ENCODE results near the gene C16orf96. TPM values are rescaled to one million over a fixed set of nuclear protein-coding genes. Genes with fewer than 3 reads are reported as not detected.

Gene C16orf96
- total RNA-seq: 1 to 10 TPM in 1 of 6 donors, under 1 TPM in 4, not detected in 1; 0.24 to 1.0 (median 0.46) TPM

DNA sequence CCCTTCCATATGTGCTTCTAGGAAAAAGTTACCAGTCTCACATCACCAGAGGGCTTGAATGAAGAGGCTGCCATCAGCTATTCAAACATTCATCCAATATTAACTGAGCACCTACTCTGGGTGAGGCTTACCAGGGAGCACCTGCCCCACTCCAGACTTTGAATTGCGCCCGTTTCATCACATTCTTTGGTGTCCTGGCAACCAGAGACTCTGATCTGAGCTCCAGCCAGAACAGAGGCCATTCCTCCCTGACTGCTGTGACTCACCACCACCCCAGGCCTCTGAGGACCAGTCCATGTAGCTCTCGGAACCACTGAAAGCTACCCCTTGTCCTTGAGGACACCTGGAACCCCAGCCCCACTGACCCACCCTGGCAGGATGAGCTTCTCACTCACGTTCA is at the start of gene C16orf96:
C16orf96 (plus strand) TSS at position 229 of the 400 bp plus-strand sequence; CDS start at position 379, 150 bp downstream.
- H3K36me3 ChIP-seq: no peaks in the 10 kb centered on the region

DNA sequence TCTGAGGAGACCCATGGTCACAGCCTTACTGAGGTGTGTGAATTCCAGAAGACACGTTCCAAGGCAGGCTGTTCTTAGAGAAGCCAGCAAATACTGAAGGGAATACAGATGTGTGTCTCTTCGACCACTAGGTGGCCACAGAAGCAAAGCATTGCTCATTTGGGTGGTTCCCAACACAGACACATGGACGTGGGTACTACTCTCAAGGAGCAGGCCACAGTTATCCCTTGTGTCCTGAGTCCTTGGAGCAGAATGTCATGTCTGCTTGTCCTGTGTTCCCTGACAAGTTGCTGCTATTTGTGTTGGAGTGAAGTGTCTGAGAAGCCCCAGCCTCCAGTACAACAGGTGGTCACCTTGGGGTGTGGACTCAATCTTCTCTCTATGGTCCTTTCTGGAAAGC is 49.7 kb upstream of the C16orf96 start:
- ATAC-seq (ENCODE audit: low FRiP score in 2 of 2): peak; percentile 81 to 88
- Histone ChIP-seq H3K36me3 (peaks cover 15 to 59% (median 47%) of the 10 kb centered on the region in 4 donors), H3K27ac (peak overlapping the region in 2 of 4 donors; percentile 54 to 79), H3K4me3 (no peak overlapping the region), H3K27me3 (no peaks in the 10 kb centered on the region), H3K9me3 (no peaks in the 10 kb centered on the region), H3K4me1 (peaks cover 13 to 31% (median 21%) of the 10 kb centered on the region in 4 donors)
- DNase-seq: peak in 1 of 2 donors; percentile 65
- TF ChIP-seq POLR2AphosphoS5 (IDR thresholded peaks at IDR 0.05) (no peak), EP300 (IDR thresholded peaks at IDR 0.05) (no peak), POLR2A (IDR thresholded peaks at IDR 0.05) (no peak)
- TF ChIP-seq, protein P1, sequence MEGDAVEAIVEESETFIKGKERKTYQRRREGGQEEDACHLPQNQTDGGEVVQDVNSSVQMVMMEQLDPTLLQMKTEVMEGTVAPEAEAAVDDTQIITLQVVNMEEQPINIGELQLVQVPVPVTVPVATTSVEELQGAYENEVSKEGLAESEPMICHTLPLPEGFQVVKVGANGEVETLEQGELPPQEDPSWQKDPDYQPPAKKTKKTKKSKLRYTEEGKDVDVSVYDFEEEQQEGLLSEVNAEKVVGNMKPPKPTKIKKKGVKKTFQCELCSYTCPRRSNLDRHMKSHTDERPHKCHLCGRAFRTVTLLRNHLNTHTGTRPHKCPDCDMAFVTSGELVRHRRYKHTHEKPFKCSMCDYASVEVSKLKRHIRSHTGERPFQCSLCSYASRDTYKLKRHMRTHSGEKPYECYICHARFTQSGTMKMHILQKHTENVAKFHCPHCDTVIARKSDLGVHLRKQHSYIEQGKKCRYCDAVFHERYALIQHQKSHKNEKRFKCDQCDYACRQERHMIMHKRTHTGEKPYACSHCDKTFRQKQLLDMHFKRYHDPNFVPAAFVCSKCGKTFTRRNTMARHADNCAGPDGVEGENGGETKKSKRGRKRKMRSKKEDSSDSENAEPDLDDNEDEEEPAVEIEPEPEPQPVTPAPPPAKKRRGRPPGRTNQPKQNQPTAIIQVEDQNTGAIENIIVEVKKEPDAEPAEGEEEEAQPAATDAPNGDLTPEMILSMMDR (IDR thresholded peaks at IDR 0.05): peak; percentile 56 to 87 (median 79)
- 0% methylated on average over 1 to 3 of the region's 3 CpGs for WGBS, 2 donors

More for the DNA sequence above, at the start of gene C16orf96:
- 73 to 93% methylated on average over 3 to 4 of the region's 4 CpGs for WGBS, 2 donors
- no peak for TF ChIP-seq EP300 (IDR thresholded peaks at IDR 0.05)
- TF ChIP-seq, protein P1 (IDR thresholded peaks at IDR 0.05): no peak
- H3K4me3 ChIP-seq: no peak within 1 kb of the TSS
- H3K4me1 ChIP-seq: no peaks in the 10 kb centered on the region
- no peaks in the 10 kb centered on the region for H3K27me3 ChIP-seq
- peak in 1 of 2 donors; percentile 7 for ATAC-seq (ENCODE audit: low FRiP score in 2 of 2)
- H3K27ac ChIP-seq: no peak within 1 kb of the TSS
- H3K9me3 ChIP-seq: no peaks in the 10 kb centered on the region
- DNase-seq: no peak

DNA sequence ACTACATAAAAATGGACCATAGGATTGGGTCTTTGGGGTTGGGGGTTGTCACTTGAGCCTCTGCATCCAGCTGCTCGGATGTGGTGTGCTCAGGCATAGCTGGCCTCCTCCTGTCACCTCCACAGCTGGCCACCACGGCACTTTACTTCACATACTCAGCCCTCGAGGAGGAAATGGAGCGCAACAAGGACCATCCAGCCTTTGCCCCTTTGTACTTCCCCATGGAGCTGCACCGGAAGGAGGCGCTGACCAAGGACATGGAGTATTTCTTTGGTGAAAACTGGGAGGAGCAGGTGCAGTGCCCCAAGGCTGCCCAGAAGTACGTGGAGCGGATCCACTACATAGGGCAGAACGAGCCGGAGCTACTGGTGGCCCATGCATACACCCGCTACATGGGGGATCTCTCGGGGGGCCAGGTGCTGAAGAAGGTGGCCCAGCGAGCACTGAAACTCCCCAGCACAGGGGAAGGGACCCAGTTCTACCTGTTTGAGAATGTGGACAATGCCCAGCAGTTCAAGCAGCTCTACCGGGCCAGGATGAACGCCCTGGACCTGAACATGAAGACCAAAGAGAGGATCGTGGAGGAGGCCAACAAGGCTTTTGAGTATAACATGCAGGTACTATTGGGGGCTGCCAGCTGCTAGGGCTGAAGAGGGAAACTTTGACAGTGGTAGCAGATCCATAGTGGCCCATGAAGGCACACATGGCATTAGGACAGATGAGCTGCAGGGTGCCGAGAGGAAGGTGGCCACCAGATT is 48.4 kb upstream of the C16orf96 start:
- ATAC-seq (ENCODE audit: low FRiP score in 2 of 2): no peak
- Histone ChIP-seq H3K36me3 (peaks cover 15 to 72% (median 59%) of the 10 kb centered on the region in 4 donors), H3K4me1 (peaks cover 13 to 30% (median 15%) of the 10 kb centered on the region in 4 donors), H3K27ac (no peak overlapping the region), H3K27me3 (no peaks in the 10 kb centered on the region), H3K4me3 (no peak overlapping the region), H3K9me3 (no peaks in the 10 kb centered on the region)
- WGBS, 2 donors: 88% methylated on average over 5 to 13 of the region's 17 CpGs
- TF ChIP-seq EP300 (IDR thresholded peaks at IDR 0.05): no peak
- DNase-seq: no peak

DNA sequence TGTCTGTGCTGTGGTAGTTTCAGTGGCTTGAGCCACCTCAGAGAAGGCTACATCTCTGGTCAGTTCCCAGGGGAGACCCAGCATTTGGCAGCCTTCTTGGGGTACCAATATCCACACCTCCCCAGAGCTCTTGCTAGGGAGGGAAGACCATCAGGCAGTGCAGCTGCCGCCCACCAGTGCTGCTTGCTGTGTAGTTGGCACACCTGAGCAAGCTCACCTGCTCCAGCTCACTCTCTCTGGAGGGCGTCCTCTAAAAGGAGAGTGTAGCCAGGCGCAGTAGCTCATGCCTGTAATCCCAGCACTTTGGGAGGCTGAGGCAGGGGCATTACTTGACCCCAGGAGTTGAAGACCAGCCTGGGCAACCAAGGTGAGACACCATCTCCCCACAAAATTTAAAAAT is 47.3 kb upstream of the C16orf96 start:
- no peaks in the 10 kb centered on the region for H3K9me3 ChIP-seq
- 100% methylated on average over 1 to 3 of the region's 3 CpGs for WGBS, 2 donors
- no peak for DNase-seq
- H3K36me3 ChIP-seq: peaks cover 15 to 82% (median 66%) of the 10 kb centered on the region in 4 donors
- peaks cover 20 to 41% (median 23%) of the 10 kb centered on the region in 4 donors for H3K4me1 ChIP-seq
- no peak overlapping the region for H3K4me3 ChIP-seq
- ATAC-seq (ENCODE audit: low FRiP score in 2 of 2): no peak
- H3K27ac ChIP-seq: no peak overlapping the region
- no peak for TF ChIP-seq EP300 (IDR thresholded peaks at IDR 0.05)
- TF ChIP-seq, protein P1 (IDR thresholded peaks at IDR 0.05): no peak
- no peak for TF ChIP-seq POLR2A (IDR thresholded peaks at IDR 0.05)
- no peaks in the 10 kb centered on the region for H3K27me3 ChIP-seq

DNA sequence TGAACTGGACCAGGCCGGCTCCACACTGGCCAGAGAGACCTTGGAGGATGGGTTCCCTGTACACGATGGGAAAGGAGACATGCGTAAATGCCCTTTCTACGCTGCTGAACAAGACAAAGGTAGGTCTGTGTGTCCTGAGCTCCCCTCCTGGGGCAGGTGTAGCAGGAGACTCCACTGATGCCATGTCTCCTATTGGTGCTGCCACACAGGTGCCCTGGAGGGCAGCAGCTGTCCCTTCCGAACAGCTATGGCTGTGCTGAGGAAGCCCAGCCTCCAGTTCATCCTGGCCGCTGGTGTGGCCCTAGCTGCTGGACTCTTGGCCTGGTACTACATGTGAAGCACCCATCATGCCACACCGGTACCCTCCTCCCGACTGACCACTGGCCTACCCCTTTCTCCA is 46.7 kb upstream of the C16orf96 start:
- Histone ChIP-seq H3K4me1 (peaks cover 26 to 47% (median 29%) of the 10 kb centered on the region in 4 donors), H3K9me3 (no peaks in the 10 kb centered on the region), H3K27ac (no peak overlapping the region), H3K36me3 (peaks cover 15 to 84% (median 66%) of the 10 kb centered on the region in 4 donors), H3K27me3 (no peaks in the 10 kb centered on the region), H3K4me3 (no peak overlapping the region)
- no peak for TF ChIP-seq POLR2AphosphoS5 (IDR thresholded peaks at IDR 0.05)
- TF ChIP-seq, protein P1 (IDR thresholded peaks at IDR 0.05): no peak
- no peak for TF ChIP-seq POLR2A (IDR thresholded peaks at IDR 0.05)
- no peak for TF ChIP-seq EP300 (IDR thresholded peaks at IDR 0.05)
- ATAC-seq (ENCODE audit: low FRiP score in 2 of 2): no peak
- no peak for DNase-seq
- 92 to 98% methylated on average over 8 of the region's 8 CpGs for WGBS, 2 donors
